OCI-LY7 (cell line): ENCODE results near the gene ANKS1B. TPM values are rescaled to one million over a fixed set of nuclear protein-coding genes. Genes with fewer than 3 reads are reported as not detected.

Experiments used
- BruUV-seq: library from RNA; stranded (reverse); fragments of 400-500 nt; replicated peaks from 2 replicates; lab custom pipeline; 2021; lab: Mats Ljungman, UMichigan
- CTCF ChIA-PET: fragments of 300-600 bp; sonication (Branson Sonifier 250); formaldehyde crosslinking; loops from one replicate; lab custom pipeline; 2022; ENCODE audit warnings: antibody characterized with exemption; ENCODE audit not compliant: unreplicated experiment; lab: Charles Lee
- POLR2A ChIA-PET: fragments of 300-600 bp; sonication (Branson Sonifier 250); formaldehyde crosslinking; loops from one replicate; lab custom pipeline; 2022; ENCODE audit warnings: antibody characterized with exemption; lab: Charles Lee
- DNase-seq: peaks from one replicate; pipeline ENCODE4 v3.0.0-alpha.2; 2015; ENCODE audit warnings: low spot score
- H2AFZ ChIP-seq: fragments of 200-600 bp; sonication (generic), shearing (Covaris generic); 2 replicates; pipeline ENCODE4 v1.6.1; 2014; ENCODE audit warnings: mild to moderate bottlenecking, antibody characterized with exemption, low read length, moderate library complexity
- H3K27ac ChIP-seq: fragments of 200-600 bp; sonication (generic); 2 replicates; pipeline ENCODE4 v1.5.1; 2014; ENCODE audit warnings: mixed run types, low read depth, mild to moderate bottlenecking, moderate library complexity, low read length, inconsistent platforms; ENCODE audit not compliant: poor library complexity, severe bottlenecking
- H3K36me3 ChIP-seq: fragments of 200-600 bp; sonication (generic); 2 replicates; pipeline ENCODE4 v1.6.1; 2014; ENCODE audit warnings: mild to moderate bottlenecking, antibody characterized with exemption, low read length, moderate library complexity, mixed read lengths; ENCODE audit not compliant: insufficient read depth
- H3K4me1 ChIP-seq: fragments of 200-600 bp; sonication (generic); 2 replicates; pipeline ENCODE4 v1.5.1; 2014; ENCODE audit warnings: mild to moderate bottlenecking, low read length; ENCODE audit not compliant: insufficient read depth, poor library complexity, severe bottlenecking
- H3K4me2 ChIP-seq: fragments of 200-600 bp; sonication (generic); 2 replicates; pipeline ENCODE4 v1.6.1; 2014; ENCODE audit warnings: mild to moderate bottlenecking, low read length
- H3K4me3 ChIP-seq: fragments of 200-600 bp; sonication (generic); 2 replicates; pipeline ENCODE4 v1.5.1; 2014; ENCODE audit warnings: mild to moderate bottlenecking, low read depth, low read length; ENCODE audit not compliant: poor library complexity, severe bottlenecking
- H3K79me2 ChIP-seq: fragments of 200-600 bp; sonication (generic); 2 replicates; pipeline ENCODE4 v1.6.1; 2016; ENCODE audit warnings: low read depth, mild to moderate bottlenecking, low read length, moderate library complexity, mixed read lengths; ENCODE audit not compliant: insufficient read depth
- H3K9me2 ChIP-seq: fragments of 200-600 bp; sonication (generic); 2 replicates; pipeline ENCODE4 v1.6.1; 2016; ENCODE audit warnings: mild to moderate bottlenecking, low read length, mixed read lengths; ENCODE audit not compliant: insufficient read depth
- H3K9me3 ChIP-seq: fragments of 200-600 bp; sonication (generic); 2 replicates; pipeline ENCODE4 v1.6.1; 2014; ENCODE audit warnings: mild to moderate bottlenecking, mixed run types, low read length, mixed read lengths
- H4K20me1 ChIP-seq: fragments of 200-600 bp; sonication (generic); 2 replicates; pipeline ENCODE4 v1.6.1; 2014; ENCODE audit warnings: mild to moderate bottlenecking, antibody characterized with exemption, low read length, moderate library complexity, mixed read lengths; ENCODE audit not compliant: insufficient read depth
- CTCF ChIP-seq: fragments of 200-600 bp; sonication (generic); conservative IDR thresholded peaks from 2 replicates; pipeline ENCODE4 v1.5.1; 2014; ENCODE audit warnings: mild to moderate bottlenecking, antibody characterized with exemption, low read length, moderate library complexity, mixed read lengths
- EZH2phosphoT487 ChIP-seq: fragments of 200-600 bp; sonication (generic); IDR thresholded peaks from 2 replicates; pipeline ENCODE4 v1.6.1; 2018; ENCODE audit warnings: low read depth, borderline replicate concordance, mild to moderate bottlenecking, mixed run types, antibody characterized with exemption, low read length, moderate library complexity, mixed read lengths
- intact Hi-C: fragments of 100-400 bp; cut with micrococcal nuclease; formaldehyde crosslinking; loops from one replicate; pipeline ENCODE4 v1.10.0; 2022; ENCODE audit not compliant: unreplicated experiment
- total RNA-seq, 2 experiments: library from RNA; depleted of rRNA in 1 of 2; stranded (reverse); fragments of >200 nt in 1 of 2; shearing (Covaris generic) in 1 of 2; gene quantifications; 2 replicates each; pipeline ENCODE4 v1.2.3, GENCODE V29; 2014 to 2022

The ANKS1B gene
- total RNA-seq, 2 experiments from 2014 or later, result 2.9 to 6.0 TPM

DNA sequence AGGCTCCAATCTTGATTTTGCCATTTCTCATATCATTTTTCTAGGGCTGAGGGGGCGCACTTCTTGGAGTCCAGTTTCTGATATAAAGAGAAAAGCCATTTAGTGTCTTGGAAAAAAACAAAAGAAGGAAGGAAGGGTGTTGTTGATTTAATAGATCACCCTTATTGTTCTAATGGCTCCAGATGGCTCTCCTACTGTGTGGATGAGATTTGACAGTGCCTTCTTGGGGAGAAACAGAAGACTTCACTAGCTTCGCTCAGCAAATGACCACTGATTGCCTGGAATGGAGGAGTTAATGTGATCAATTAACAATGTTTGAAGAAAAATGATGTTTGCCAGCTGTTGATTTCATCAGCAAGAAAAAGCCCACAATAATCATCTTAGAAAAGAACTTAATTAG, 1123.5 kb downstream of the ANKS1B start:
- Histone ChIP-seq H3K79me2 (no peaks in the 10 kb centered on the region), H3K4me1 (no peaks in the 10 kb centered on the region), H3K27ac (no peak overlapping the region), H3K4me3 (no peak overlapping the region), H2AFZ (no peak overlapping the region), H3K4me2 (no peak overlapping the region), H3K9me2 (no peaks in the 10 kb centered on the region), H3K36me3 (no peaks in the 10 kb centered on the region), H3K9me3 (no peaks in the 10 kb centered on the region), H4K20me1 (no peaks in the 10 kb centered on the region)
- no peak for DNase-seq
- no TSS peak for BruUV-seq
- CTCF ChIA-PET, result no interaction called here
- TF ChIP-seq EZH2phosphoT487, result no peak
- peak; percentile 40 for TF ChIP-seq CTCF
- intact Hi-C loops, result no loop called here
- POLR2A ChIA-PET, result interaction anchor here (0.7 kb wide), 1 partner anchor 88 kb away, joined by 7 read pairs; no protein-coding TSS in a partner anchor

DNA sequence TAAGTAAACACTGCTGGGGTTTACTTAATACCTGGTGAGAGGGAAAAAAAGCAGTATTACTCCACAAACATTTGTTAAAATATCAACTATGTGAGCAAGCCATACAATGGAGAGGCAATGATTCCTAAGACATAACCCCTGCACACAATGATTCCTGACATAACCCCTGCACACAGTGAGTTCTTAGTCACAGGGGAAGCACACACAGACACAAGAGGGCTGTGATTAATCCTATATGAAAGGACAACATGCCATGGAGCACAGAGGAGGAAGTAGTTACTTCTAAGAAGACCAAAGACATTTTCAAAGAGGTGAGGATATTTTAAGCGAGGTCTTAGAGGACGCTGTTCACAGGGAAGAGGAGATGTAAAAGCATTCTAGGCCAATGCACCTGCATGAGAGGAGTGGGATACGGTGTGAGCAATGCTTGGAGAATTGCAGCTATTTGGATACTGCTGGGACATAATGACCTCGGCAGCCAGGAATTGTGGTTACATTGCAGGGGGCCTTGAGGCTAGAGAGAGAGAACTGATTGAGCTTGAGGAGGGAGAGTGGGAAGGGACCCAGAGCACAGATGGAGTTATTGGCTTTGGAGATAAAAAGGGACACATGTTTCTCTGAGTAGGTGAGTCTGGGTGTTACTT, 1127.7 kb downstream of the ANKS1B start:
- POLR2A ChIA-PET, result no interaction called here
- Histone ChIP-seq H3K9me2 (no peaks in the 10 kb centered on the region), H3K4me3 (no peak overlapping the region), H3K4me1 (no peaks in the 10 kb centered on the region), H2AFZ (no peak overlapping the region), H3K79me2 (no peaks in the 10 kb centered on the region), H3K27ac (no peak overlapping the region), H4K20me1 (no peaks in the 10 kb centered on the region), H3K36me3 (no peaks in the 10 kb centered on the region), H3K4me2 (no peak overlapping the region), H3K9me3 (no peaks in the 10 kb centered on the region)
- CTCF ChIA-PET, result no interaction called here
- intact Hi-C loops, result no loop called here
- TF ChIP-seq CTCF (no peak), EZH2phosphoT487 (no peak)
- BruUV-seq, result no TSS peak
- no peak for DNase-seq

DNA sequence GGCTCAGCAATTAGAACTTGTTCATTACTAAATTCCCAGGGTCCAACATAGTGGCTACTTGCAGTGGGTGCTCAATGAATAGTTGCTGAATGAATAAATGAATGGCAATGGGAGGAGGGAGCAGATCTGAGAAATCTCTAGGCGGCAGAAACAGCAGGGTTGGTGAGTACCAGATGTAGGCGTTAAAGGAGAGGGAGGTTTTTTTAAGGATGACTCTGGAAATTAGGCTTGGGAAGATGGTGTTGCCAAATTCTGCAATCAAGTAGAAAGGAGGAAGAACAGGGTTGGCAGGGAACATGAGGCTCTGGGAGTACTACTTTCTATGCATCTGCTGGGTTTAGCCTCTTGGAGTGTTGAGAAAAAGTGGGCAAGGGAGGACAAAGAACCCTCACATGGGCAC, 1132.6 kb downstream of the ANKS1B start:
- intact Hi-C loops, result no loop called here
- H3K27ac ChIP-seq, result no peak overlapping the region
- H3K9me2 ChIP-seq, result no peaks in the 10 kb centered on the region
- BruUV-seq, result no TSS peak
- no peak for DNase-seq
- H4K20me1 ChIP-seq, result no peaks in the 10 kb centered on the region
- no peaks in the 10 kb centered on the region for H3K9me3 ChIP-seq
- H3K4me1 ChIP-seq, result no peaks in the 10 kb centered on the region
- H2AFZ ChIP-seq, result no peak overlapping the region
- H3K36me3 ChIP-seq, result no peaks in the 10 kb centered on the region
- no peaks in the 10 kb centered on the region for H3K79me2 ChIP-seq
- CTCF ChIA-PET, result no interaction called here
- no peak overlapping the region for H3K4me3 ChIP-seq
- H3K4me2 ChIP-seq, result no peak overlapping the region
- no peak for TF ChIP-seq CTCF
- TF ChIP-seq EZH2phosphoT487, result no peak
- POLR2A ChIA-PET, result interaction anchor here (1.4 kb wide), 1 partner anchor 11 kb away, joined by 3 read pairs; no protein-coding TSS in a partner anchor
